C4-2B (cell line): Measurements from ENCODE around the gene REC8.

Experiments
- H3K27ac ChIP-seq: fragments of 450-650 bp; 2 replicates; pipeline ENCODE4 v1.5.1; 2017
- ZFX ChIP-seq: fragments of 450-650 bp; IDR thresholded peaks from 2 replicates; pipeline ENCODE4 v1.6.1; 2017
- TF ChIP-seq, protein P1 (sequence below): fragments of 450-650 bp; conservative IDR thresholded peaks from 2 replicates; pipeline ENCODE4 v1.5.1; 2017; ENCODE audit warnings: mild to moderate bottlenecking

The REC8 gene, protein sequence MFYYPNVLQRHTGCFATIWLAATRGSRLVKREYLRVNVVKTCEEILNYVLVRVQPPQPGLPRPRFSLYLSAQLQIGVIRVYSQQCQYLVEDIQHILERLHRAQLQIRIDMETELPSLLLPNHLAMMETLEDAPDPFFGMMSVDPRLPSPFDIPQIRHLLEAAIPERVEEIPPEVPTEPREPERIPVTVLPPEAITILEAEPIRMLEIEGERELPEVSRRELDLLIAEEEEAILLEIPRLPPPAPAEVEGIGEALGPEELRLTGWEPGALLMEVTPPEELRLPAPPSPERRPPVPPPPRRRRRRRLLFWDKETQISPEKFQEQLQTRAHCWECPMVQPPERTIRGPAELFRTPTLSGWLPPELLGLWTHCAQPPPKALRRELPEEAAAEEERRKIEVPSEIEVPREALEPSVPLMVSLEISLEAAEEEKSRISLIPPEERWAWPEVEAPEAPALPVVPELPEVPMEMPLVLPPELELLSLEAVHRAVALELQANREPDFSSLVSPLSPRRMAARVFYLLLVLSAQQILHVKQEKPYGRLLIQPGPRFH

DNA sequence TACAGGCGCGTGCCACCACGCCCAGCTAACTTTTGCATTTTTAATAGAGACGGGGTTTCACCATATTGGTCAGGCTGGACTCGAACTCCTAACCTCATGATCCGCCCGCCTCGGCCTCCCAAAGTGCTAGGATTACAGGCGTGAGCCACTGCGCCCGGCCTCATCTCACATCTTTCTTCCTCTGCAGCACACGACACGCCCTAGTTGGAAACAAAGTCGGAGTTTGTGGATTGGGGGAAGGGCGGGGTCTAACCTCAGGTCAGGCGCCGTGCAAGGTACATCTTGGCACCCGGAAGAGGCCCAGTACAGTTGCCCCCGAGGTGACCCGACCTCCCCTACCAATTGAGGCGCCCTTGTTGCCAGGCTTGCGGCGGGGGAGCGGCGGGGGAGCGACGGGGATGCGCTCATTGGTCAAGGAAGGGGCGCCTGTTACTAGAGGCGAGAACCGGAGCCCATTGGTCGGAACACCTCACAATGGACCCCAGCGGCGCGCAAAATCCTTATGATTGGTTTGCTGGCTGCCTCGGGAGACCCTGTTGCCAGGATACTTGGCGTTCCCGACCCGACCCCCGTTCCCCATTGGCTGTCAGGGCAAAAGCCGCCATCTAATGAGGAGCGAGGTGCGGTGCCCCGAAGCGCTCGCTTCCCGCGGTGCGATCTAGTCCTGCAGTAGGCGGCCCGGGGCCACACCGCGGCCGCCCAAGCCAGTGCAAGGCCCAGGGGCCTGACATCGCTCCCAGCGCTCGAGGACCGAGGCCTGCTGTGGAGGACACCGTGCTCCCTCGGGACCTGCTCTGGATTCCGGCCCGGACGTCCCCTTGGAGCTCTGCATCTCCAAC, at the start of gene REC8:
Gene REC8, plus strand, starts transcription at position 659 of the 839 bp plus-strand sequence. CDS start 473 bp downstream, outside the sequence.
- TF ChIP-seq, protein P1, sequence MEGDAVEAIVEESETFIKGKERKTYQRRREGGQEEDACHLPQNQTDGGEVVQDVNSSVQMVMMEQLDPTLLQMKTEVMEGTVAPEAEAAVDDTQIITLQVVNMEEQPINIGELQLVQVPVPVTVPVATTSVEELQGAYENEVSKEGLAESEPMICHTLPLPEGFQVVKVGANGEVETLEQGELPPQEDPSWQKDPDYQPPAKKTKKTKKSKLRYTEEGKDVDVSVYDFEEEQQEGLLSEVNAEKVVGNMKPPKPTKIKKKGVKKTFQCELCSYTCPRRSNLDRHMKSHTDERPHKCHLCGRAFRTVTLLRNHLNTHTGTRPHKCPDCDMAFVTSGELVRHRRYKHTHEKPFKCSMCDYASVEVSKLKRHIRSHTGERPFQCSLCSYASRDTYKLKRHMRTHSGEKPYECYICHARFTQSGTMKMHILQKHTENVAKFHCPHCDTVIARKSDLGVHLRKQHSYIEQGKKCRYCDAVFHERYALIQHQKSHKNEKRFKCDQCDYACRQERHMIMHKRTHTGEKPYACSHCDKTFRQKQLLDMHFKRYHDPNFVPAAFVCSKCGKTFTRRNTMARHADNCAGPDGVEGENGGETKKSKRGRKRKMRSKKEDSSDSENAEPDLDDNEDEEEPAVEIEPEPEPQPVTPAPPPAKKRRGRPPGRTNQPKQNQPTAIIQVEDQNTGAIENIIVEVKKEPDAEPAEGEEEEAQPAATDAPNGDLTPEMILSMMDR, result no peak
- TF ChIP-seq ZFX, result no peak

DNA sequence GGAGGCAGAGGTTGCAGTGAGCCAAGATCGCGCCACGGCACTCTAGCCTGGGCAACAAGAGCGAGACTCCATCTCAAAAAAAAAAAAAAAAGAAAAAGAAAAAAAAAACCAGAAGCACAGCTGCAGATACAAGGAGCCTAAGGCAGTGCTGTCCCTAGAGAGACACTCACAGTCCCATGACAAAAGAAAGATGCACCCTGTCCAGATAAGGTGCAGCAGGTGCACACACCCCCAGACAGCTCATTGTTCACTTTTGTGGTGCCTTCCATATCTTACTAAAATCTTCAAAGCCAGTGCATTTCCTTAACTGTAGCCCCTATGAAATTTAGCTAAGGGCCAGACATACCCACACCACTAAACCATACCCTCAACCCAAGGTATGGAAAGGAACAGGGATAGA, 49.5 kb upstream of the REC8 start:
- TF ChIP-seq ZFX, result no peak
- TF ChIP-seq, protein P1, result no peak
- no peak overlapping the region for H3K27ac ChIP-seq

More for the DNA sequence above, at the start of gene REC8:
- H3K27ac ChIP-seq, result no peak within 1 kb of the TSS

- no peak overlapping the region for H3K27ac ChIP-seq
- TF ChIP-seq, protein P1, result no peak
- no peak for TF ChIP-seq ZFX
Observed at GRCh38 chr14:24122898-24123297, 49.0 kb upstream of the REC8 start.

GRCh38 chr14:24123424-24124417, 48.2 kb upstream of the REC8 start:
- no peak overlapping the region for H3K27ac ChIP-seq
- TF ChIP-seq, protein P1, result no peak
- no peak for TF ChIP-seq ZFX

GRCh38 chr14:24126939-24127338, 44.9 kb upstream of the REC8 start:
- TF ChIP-seq ZFX, result no peak
- TF ChIP-seq, protein P1, result no peak
- no peak overlapping the region for H3K27ac ChIP-seq

DNA sequence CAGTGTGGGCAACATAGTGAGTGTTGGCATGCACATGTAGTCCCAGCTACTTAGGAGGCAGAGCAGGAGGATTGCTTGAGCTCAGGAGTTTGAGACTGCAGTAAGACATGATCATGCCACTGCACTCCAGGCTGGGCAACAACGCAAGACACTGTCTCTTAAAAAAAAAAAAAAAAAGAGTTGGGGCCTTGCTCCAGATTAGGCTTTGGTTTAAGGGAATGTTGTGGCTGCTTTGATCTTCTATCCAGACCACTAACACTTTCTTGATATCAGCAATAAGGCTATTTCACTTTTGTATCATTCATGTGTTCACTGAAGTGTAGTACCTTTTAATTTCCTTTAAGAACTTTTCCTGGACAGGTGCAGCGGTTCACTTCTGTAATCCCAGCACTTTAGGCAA, 44.2 kb upstream of the REC8 start:
- TF ChIP-seq, protein P1, result no peak
- no peak for TF ChIP-seq ZFX

More for the DNA sequence above, 44.2 kb upstream of the REC8 start:
- no peak overlapping the region for H3K27ac ChIP-seq
